ENCODE data around the gene MRGPRX2.

Gene MRGPRX2

DNA sequence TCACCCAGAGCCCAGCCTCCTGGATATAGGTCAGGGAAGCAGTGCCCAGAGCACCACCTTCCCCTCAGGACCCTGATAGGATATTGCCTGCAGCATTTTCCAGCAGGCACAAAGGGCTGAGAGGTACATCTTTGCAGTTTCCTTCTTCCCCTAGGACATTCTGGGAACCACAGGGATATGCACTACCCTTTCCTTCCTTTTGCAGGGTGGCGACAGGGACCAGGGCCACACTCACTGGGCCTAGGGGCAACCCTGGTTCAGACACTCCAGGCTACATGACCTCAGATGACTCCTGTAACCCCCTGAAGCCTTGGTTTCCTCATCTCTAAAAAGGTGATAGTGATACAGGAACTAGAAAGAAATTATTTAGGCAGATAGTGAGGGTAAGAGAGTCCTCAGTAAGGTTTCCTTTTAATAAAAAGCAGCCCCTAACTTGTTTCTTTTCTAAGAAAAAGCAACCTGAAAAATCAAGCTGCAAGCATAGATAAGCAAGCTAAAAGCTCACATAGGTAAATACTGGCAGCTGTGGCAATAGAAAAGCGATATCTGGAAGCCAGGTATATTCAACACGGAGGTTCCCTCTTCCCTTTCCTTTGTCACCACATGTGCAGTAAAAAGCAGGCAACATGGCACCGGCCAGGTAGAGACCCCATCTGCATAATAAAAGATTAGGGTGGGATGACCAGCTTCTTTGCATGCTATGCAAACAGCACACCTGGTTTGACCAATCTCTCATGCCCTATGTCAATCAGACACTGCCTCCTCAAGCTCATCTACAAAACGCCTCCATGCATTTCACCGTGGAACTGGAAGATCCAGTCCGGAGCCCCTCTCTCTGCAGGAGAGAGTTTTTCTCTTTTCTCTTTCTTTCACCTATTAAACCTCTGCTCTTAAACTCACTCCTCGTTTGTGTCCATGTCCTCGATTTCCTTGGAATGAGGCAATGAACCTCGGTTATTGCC lies 13.2 kb upstream of the MRGPRX2 start:
- no peaks in the 10 kb centered on the region for H3K36me3 ChIP-seq (replicated peaks)
- peaks cover 3% of the 10 kb centered on the region for H3K27me3 ChIP-seq (replicated peaks)
- TF ChIP-seq, protein P1, sequence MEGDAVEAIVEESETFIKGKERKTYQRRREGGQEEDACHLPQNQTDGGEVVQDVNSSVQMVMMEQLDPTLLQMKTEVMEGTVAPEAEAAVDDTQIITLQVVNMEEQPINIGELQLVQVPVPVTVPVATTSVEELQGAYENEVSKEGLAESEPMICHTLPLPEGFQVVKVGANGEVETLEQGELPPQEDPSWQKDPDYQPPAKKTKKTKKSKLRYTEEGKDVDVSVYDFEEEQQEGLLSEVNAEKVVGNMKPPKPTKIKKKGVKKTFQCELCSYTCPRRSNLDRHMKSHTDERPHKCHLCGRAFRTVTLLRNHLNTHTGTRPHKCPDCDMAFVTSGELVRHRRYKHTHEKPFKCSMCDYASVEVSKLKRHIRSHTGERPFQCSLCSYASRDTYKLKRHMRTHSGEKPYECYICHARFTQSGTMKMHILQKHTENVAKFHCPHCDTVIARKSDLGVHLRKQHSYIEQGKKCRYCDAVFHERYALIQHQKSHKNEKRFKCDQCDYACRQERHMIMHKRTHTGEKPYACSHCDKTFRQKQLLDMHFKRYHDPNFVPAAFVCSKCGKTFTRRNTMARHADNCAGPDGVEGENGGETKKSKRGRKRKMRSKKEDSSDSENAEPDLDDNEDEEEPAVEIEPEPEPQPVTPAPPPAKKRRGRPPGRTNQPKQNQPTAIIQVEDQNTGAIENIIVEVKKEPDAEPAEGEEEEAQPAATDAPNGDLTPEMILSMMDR (IDR thresholded peaks at IDR 0.05; ENCODE audit: low read depth, low read length, missing control alignments) = no peak
- DNase-seq = no peak
- H3K27ac ChIP-seq = no peak overlapping the region
- no peak overlapping the region for H3K4me3 ChIP-seq (ENCODE audit: low read depth, low read length)
- in situ Hi-C loops (cut with HindIII; ENCODE audit: low pct_ligation_motif_present, low sequenced_read_pairs) = no loop called here

DNA sequence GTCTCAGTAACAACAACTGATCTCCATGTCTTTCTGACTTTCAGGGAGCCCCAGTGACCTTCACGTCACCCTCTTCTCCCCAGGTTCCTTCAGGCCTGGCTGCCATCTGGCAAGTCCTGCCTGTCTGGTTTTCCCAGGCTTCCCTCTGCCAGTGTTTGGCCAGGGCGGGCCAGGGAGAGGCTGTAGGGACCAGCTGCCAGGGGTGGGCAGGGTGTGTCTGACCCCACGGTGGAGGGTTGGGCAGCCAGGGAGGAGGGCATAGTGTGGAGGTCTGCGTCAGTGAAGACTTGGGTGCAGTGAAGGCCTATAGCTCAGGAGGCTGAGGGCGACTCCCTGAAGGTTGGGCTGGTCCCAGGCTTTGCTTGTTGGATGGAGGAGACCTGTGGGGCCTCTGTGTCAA lies 11.9 kb upstream of the MRGPRX2 start:
- DNase-seq = no peak
- Histone ChIP-seq H3K27me3 (replicated peaks) (peaks cover 3% of the 10 kb centered on the region), H3K27ac (no peak overlapping the region), H3K36me3 (replicated peaks) (no peaks in the 10 kb centered on the region), H3K4me3 (ENCODE audit: low read depth, low read length) (no peak overlapping the region)
- in situ Hi-C loops (cut with HindIII; ENCODE audit: low pct_ligation_motif_present, low sequenced_read_pairs) = no loop called here
- TF ChIP-seq, protein P1 (IDR thresholded peaks at IDR 0.05; ENCODE audit: low read depth, low read length, missing control alignments) = no peak

DNA sequence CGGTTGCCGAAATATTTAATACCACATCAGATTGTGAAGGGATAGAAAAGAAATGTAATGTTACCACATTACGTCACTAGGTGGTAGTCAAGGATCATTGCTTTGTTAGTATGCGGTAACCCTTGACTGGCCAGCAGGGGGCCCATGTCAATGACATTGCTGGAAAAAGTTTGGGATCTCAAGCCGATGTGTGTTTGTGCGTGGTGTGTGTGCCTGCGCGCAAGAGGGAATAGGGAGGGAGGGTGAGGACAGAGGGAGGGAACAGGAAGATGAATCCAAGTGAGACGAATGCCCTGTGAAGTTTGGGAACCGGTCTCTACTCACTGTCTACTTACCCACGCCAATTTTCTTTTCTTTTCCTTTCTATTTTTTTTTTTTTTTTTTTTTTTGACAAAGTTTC lies 10.7 kb upstream of the MRGPRX2 start:
- TF ChIP-seq, protein P1 (IDR thresholded peaks at IDR 0.05; ENCODE audit: low read depth, low read length, missing control alignments) = peak; percentile 98
- Histone ChIP-seq H3K27ac (no peak overlapping the region), H3K4me3 (ENCODE audit: low read depth, low read length) (peak overlapping the region; percentile 37), H3K36me3 (replicated peaks) (no peaks in the 10 kb centered on the region), H3K27me3 (replicated peaks) (peaks cover 3% of the 10 kb centered on the region)
- in situ Hi-C loops (cut with HindIII; ENCODE audit: low pct_ligation_motif_present, low sequenced_read_pairs) = no loop called here
- peak; percentile 73 for DNase-seq

DNA sequence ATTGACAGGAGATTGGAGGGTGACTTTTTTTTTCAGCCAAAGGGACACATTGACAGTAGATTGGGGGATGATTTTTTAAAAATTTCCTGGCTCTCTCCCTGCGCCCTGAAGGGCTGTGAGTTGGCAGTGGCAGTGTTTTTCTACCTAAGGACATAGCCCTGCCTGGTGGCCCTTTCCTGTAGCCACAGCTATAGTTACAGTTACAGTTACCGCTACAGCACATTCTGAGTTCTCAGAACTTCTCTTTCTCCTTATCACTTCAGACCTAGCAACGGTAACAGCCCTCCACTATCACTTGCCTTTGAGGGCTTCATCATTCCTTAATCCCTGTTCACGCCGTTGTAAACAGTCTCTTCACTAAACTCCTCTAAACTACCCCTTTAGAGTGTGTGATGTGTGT lies 684 bp downstream of the MRGPRX2 start:
- TF ChIP-seq, protein P1 (IDR thresholded peaks at IDR 0.05; ENCODE audit: low read depth, low read length, missing control alignments) = no peak
- H3K27ac ChIP-seq = no peak overlapping the region
- H3K4me3 ChIP-seq (ENCODE audit: low read depth, low read length) = no peak overlapping the region
- peaks cover 2% of the 10 kb centered on the region for H3K27me3 ChIP-seq (replicated peaks)
- in situ Hi-C loops (cut with HindIII; ENCODE audit: low pct_ligation_motif_present, low sequenced_read_pairs) = no loop called here
- no peaks in the 10 kb centered on the region for H3K36me3 ChIP-seq (replicated peaks)
- DNase-seq = no peak

DNA sequence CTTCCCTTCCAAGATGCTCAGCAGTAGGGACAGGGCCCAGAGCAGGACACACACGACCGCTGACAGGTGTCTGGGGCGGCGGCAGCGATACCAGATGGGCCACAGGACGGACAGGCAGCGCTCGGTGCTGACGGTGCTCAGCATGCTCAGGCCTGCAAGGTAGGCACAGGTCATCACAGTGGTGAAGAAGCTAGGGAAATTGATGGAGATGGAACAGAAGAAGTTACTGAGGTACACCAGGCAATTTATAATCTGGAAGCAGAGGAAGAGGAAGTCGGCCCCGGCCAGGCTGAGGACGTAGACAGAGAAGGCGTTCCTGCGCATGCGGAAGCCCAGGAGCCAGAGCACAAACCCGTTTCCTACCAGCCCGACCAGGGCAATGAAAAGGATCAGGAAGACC lies 4.6 kb downstream of the MRGPRX2 start:
- TF ChIP-seq, protein P1 (IDR thresholded peaks at IDR 0.05; ENCODE audit: low read depth, low read length, missing control alignments) = no peak
- DNase-seq = no peak
- Histone ChIP-seq H3K36me3 (replicated peaks) (no peaks in the 10 kb centered on the region), H3K4me3 (ENCODE audit: low read depth, low read length) (no peak overlapping the region), H3K27ac (no peak overlapping the region), H3K27me3 (replicated peaks) (no peaks in the 10 kb centered on the region)
- in situ Hi-C loops (cut with HindIII; ENCODE audit: low pct_ligation_motif_present, low sequenced_read_pairs) = no loop called here
